Astrocyte of the spinal cord (primary cell): ENCODE data around the gene ABCF2.

Experiments used
- DNase-seq: peaks from one replicate; pipeline ENCODE4 v3.0.0; 2011; ENCODE audit warnings: low read depth, low spot score
- H3K4me3 ChIP-seq: 2 replicates; pipeline ENCODE4 v1.5.1; 2011; ENCODE audit warnings: low read depth, mild to moderate bottlenecking, low read length, moderate library complexity
- in situ Hi-C: cut with HindIII; loops from 2 replicates; pipeline ENCODE4 v1.10.0; 2017; ENCODE audit warnings: low sequenced_read_pairs
- TF ChIP-seq, protein P1 (sequence below): IDR thresholded peaks from 2 replicates; pipeline ENCODE4 v1.5.1; 2012; ENCODE audit warnings: low read depth, mild to moderate bottlenecking, low read length, inconsistent platforms

Gene ABCF2

GRCh38 chr7:151181011-151181431 is 46.0 kb downstream of the ABCF2 start:
- in situ Hi-C loops, result no loop called here
- TF ChIP-seq, protein P1, sequence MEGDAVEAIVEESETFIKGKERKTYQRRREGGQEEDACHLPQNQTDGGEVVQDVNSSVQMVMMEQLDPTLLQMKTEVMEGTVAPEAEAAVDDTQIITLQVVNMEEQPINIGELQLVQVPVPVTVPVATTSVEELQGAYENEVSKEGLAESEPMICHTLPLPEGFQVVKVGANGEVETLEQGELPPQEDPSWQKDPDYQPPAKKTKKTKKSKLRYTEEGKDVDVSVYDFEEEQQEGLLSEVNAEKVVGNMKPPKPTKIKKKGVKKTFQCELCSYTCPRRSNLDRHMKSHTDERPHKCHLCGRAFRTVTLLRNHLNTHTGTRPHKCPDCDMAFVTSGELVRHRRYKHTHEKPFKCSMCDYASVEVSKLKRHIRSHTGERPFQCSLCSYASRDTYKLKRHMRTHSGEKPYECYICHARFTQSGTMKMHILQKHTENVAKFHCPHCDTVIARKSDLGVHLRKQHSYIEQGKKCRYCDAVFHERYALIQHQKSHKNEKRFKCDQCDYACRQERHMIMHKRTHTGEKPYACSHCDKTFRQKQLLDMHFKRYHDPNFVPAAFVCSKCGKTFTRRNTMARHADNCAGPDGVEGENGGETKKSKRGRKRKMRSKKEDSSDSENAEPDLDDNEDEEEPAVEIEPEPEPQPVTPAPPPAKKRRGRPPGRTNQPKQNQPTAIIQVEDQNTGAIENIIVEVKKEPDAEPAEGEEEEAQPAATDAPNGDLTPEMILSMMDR, result no peak
- H3K4me3 ChIP-seq, result no peak overlapping the region
- DNase-seq, result no peak

DNA sequence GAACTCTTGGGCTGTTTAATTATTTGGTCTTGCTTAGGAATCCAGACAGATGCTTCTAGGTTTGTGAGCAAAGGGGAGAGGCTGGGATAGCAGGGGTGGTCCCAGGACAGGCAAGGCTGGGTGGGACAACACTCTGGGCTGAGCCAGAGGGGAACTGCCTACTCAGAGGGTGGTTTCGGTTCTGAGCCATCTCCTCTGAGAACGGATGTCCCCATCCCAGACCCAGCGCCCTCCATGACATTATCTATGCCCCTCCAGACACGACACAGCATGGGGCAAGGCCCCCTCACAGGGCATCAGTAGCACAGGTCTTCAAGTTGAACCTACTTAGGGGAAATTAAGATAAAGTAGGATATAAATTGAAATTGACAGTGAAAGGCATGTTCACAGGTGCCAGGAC is 47.1 kb downstream of the ABCF2 start:
- no peak overlapping the region for H3K4me3 ChIP-seq
- TF ChIP-seq, protein P1, result no peak
- DNase-seq, result no peak
- in situ Hi-C loops, result no loop called here

- in situ Hi-C loops, result no loop called here
Measured at GRCh38 chr7:151179287-151179860, 47.6 kb downstream of the ABCF2 start.

DNA sequence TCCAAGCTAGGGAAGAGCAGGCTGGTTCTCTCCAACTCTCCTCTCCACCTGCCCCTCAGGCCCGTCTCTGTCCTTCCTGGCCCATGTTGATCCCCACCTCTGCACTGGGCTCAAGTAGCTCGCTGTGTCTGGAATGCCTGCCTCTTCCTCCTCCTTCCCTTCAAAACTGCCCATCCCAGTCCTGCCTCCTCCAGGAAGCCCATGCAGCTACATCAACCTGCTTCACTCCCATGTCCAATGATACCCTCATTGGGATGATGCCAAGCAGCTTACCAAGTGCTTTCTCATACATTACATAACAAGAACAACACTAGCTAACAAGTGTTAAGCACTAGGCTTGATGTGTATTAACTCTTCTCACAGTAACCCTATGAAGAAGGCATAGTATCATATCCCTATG is 48.2 kb downstream of the ABCF2 start:
- TF ChIP-seq, protein P1, result no peak
- no peak for DNase-seq
- no peak overlapping the region for H3K4me3 ChIP-seq
- in situ Hi-C loops, result no loop called here

More at GRCh38 chr7:151179287-151179860, 47.6 kb downstream of the ABCF2 start:
- TF ChIP-seq, protein P1, result no peak
- no peak overlapping the region for H3K4me3 ChIP-seq
- DNase-seq, result no peak

GRCh38 chr7:151178236-151178635 is 48.8 kb downstream of the ABCF2 start:
- no peak overlapping the region for H3K4me3 ChIP-seq
- DNase-seq, result no peak
- TF ChIP-seq, protein P1, result no peak
- in situ Hi-C loops, result no loop called here

DNA sequence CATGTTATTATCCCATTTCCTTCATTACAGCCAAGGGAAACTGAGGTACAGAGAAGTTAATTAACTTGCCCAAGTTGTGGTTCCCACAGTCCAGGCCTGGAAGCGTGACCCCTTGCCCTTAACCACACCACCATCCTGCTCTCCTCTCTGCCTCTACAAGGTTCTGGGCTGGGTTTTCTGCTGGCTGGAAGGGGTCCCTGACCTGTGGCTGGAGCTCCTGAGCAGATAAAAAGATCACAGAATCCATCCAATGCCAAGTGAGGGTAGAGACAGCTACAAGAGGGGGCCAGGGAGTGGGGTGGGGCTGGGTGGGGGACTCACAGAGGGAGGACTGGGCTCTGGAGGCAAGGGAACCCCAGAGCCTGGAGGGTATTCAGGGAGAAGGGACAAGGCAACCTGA is 49.7 kb downstream of the ABCF2 start:
- TF ChIP-seq, protein P1, result no peak
- in situ Hi-C loops, result no loop called here
- H3K4me3 ChIP-seq, result no peak overlapping the region
- no peak for DNase-seq

DNA sequence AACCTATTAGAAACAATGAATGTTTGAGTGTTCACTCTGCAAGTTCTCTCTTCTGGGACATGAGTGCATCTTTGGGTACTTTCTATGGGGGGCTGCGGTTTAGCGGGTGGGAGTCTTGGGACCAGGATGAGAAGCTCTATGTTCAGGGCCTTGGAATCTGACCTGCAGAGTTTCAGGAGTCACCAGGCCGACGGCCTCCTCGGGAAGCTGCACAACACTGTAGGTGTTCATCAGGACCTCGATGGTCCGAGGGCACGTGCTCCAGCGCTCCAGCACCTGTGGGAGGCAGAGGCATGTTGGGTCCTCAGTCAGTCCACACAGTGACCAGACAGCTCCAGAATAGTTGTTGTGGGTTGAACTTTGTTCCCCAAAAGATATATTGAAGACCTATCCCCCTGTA is 50.6 kb downstream of the ABCF2 start:
- H3K4me3 ChIP-seq, result no peak overlapping the region
- TF ChIP-seq, protein P1, result no peak
- in situ Hi-C loops, result no loop called here
- DNase-seq, result no peak
